Neuronal stem cell (in vitro differentiated cells): ENCODE results near the gene DMD.

Experiments
- DNase-seq: peaks from one replicate; pipeline ENCODE4 v3.0.0-alpha.2; 2013; ENCODE audit warnings: low spot score
- H2AFZ ChIP-seq: one replicate; pipeline ENCODE4 v1.6.1; 2013; ENCODE audit warnings: mild to moderate bottlenecking, low read length, inconsistent platforms
- H2AK5ac ChIP-seq: 2 replicates; pipeline ENCODE4 v1.6.1; 2013; ENCODE audit warnings: low read depth, mild to moderate bottlenecking, inconsistent platforms, low read length, moderate library complexity, mixed read lengths
- H2BK120ac ChIP-seq: 2 replicates; pipeline ENCODE4 v1.6.1; 2013; ENCODE audit warnings: low read depth, mild to moderate bottlenecking, inconsistent platforms, low read length, moderate library complexity, mixed read lengths
- H2BK12ac ChIP-seq: one replicate; pipeline ENCODE4 v1.6.1; 2013; ENCODE audit warnings: low read length, inconsistent platforms
- H2BK15ac ChIP-seq: 2 replicates; pipeline ENCODE4 v1.6.1; 2013; ENCODE audit warnings: mild to moderate bottlenecking, low read length, inconsistent platforms, mixed read lengths
- H2BK5ac ChIP-seq: one replicate; pipeline ENCODE4 v1.6.1; 2013; ENCODE audit warnings: inconsistent platforms, mild to moderate bottlenecking, low read length, moderate library complexity
- H3K14ac ChIP-seq: one replicate; pipeline ENCODE4 v1.6.1; 2013; ENCODE audit warnings: low read length, inconsistent platforms
- H3K18ac ChIP-seq: 2 replicates; pipeline ENCODE4 v1.6.1; 2013; ENCODE audit warnings: low read length, inconsistent platforms
- H3K23ac ChIP-seq: 2 replicates; pipeline ENCODE4 v1.6.1; 2013; ENCODE audit warnings: low read depth, mild to moderate bottlenecking, mixed read lengths, low read length, inconsistent platforms; ENCODE audit not compliant: poor library complexity
- H3K27ac ChIP-seq: replicated peaks from 3 replicates; pipeline ENCODE4 v1.5.1; 2013; ENCODE audit warnings: low read length, inconsistent platforms
- H3K27me3 ChIP-seq, 3 experiments: 2 replicates each; pipeline ENCODE4 v1.6.1; 2013; ENCODE audit warnings: low read length in 3 of 3, mild to moderate bottlenecking in 2 of 3, inconsistent platforms in 1 of 3, low read depth in 1 of 3, mixed read lengths in 1 of 3, moderate library complexity in 1 of 3; ENCODE audit not compliant: control insufficient read depth in 3 of 3, insufficient read depth in 3 of 3
- H3K36me3 ChIP-seq, 2 donors: replicated peaks in 1 of 2; 2 replicates each; pipeline ENCODE4 v1.6.1; 2013; ENCODE audit warnings: low read length in 2 of 2; ENCODE audit not compliant: control insufficient read depth in 2 of 2, insufficient read depth in 2 of 2
- H3K4ac ChIP-seq: 2 replicates; pipeline ENCODE4 v1.6.1; 2013; ENCODE audit warnings: inconsistent platforms, mild to moderate bottlenecking, low read length, moderate library complexity
- H3K4me1 ChIP-seq, 2 donors: 1 replicate in 1 of 2; 2 replicates in 1 of 2; pipeline ENCODE4 v1.6.1; 2013; ENCODE audit warnings: low read length in 2 of 2, low read depth in 1 of 2; ENCODE audit not compliant: control insufficient read depth in 2 of 2, insufficient read depth in 1 of 2
- H3K4me2 ChIP-seq: one replicate; pipeline ENCODE4 v1.6.1; 2013; ENCODE audit warnings: mild to moderate bottlenecking, low read length, inconsistent platforms; ENCODE audit not compliant: insufficient read depth, poor library complexity, severe bottlenecking
- H3K4me3 ChIP-seq, 2 donors: 2 replicates each; pipeline ENCODE4 v1.5.1; 2013; ENCODE audit warnings: low read length in 2 of 2, mild to moderate bottlenecking in 2 of 2, inconsistent platforms in 1 of 2, moderate library complexity in 1 of 2
- H3K79me1 ChIP-seq: one replicate; pipeline ENCODE4 v1.6.1; 2013; ENCODE audit warnings: low read depth, mild to moderate bottlenecking, inconsistent platforms, low read length, moderate library complexity
- H3K9ac ChIP-seq: one replicate; pipeline ENCODE4 v1.6.1; 2013; ENCODE audit warnings: mild to moderate bottlenecking, low read depth, low read length, inconsistent platforms; ENCODE audit not compliant: poor library complexity
- H3K9me3 ChIP-seq, 2 donors: replicated peaks in 1 of 2; 2 replicates each; pipeline versions ENCODE3 to v1.6.1; 2013; ENCODE audit warnings: low read length in 2 of 2, mild to moderate bottlenecking in 2 of 2, inconsistent platforms in 1 of 2, low read depth in 1 of 2, mixed read lengths in 1 of 2, moderate library complexity in 1 of 2; ENCODE audit not compliant: control insufficient read depth in 2 of 2, insufficient read depth in 1 of 2
- H4K8ac ChIP-seq: one replicate; pipeline ENCODE4 v1.6.1; 2013; ENCODE audit warnings: low read depth, mild to moderate bottlenecking, inconsistent platforms, low read length, moderate library complexity
- H4K91ac ChIP-seq: one replicate; pipeline ENCODE4 v1.6.1; 2013; ENCODE audit warnings: low read length, low read depth, mild to moderate bottlenecking, inconsistent platforms; ENCODE audit not compliant: poor library complexity
- WGBS, 2 donors: extraction: QIAGEN DNeasy Blood & Tissue Kit; methylation state at CpG; one replicate each; pipeline ENCODE4 v1.1.7; 2013; ENCODE audit warnings: missing lambda C conversion rate in 2 of 2, mixed read lengths in 1 of 2; ENCODE audit not compliant: insufficient read length in 2 of 2, insufficient replicate concordance in 1 of 2; ENCODE audit errors: extremely low coverage in 2 of 2; 5-methylcytosine and 5-hydroxymethylcytosine counted together

DMD gene

GRCh38 chrX:31298916-31299315 lies 1912.4 kb downstream of the DMD start:
- Histone ChIP-seq H3K9ac (no peak overlapping the region), H3K27me3 (no peaks in the 10 kb centered on the region), H3K4ac (no peak overlapping the region), H3K36me3 (no peaks in the 10 kb centered on the region), H3K4me2 (no peak overlapping the region), H3K9me3 (no peaks in the 10 kb centered on the region), H4K91ac (no peak overlapping the region), H3K23ac (no peak overlapping the region), H2BK15ac (no peak overlapping the region), H2BK12ac (no peak overlapping the region), H2BK120ac (no peak overlapping the region), H3K14ac (no peak overlapping the region), H4K8ac (no peak overlapping the region), H3K27ac (no peak overlapping the region), H3K79me1 (no peaks in the 10 kb centered on the region), H2AFZ (no peak overlapping the region), H2AK5ac (no peak overlapping the region), H3K4me3 (no peak overlapping the region), H3K4me1 (no peaks in the 10 kb centered on the region), H2BK5ac (no peak overlapping the region), H3K18ac (no peak overlapping the region)
- DNase-seq = no peak
- WGBS, 2 donors = no CpG with 5 or more reads among the region's 4 CpGs

- Histone ChIP-seq H2BK15ac (no peak overlapping the region), H3K27ac (no peak overlapping the region), H4K91ac (no peak overlapping the region), H3K4me3 (no peak overlapping the region), H3K4ac (no peak overlapping the region), H2AFZ (no peak overlapping the region), H2BK120ac (no peak overlapping the region), H3K4me1 (no peaks in the 10 kb centered on the region), H3K36me3 (no peaks in the 10 kb centered on the region), H3K23ac (no peak overlapping the region), H3K9me3 (no peaks in the 10 kb centered on the region), H2AK5ac (no peak overlapping the region), H2BK5ac (no peak overlapping the region), H3K4me2 (no peak overlapping the region), H3K27me3 (no peaks in the 10 kb centered on the region), H3K14ac (no peak overlapping the region), H3K18ac (no peak overlapping the region), H2BK12ac (no peak overlapping the region), H3K79me1 (no peaks in the 10 kb centered on the region), H4K8ac (no peak overlapping the region), H3K9ac (no peak overlapping the region)
- no peak for DNase-seq
Measured at GRCh38 chrX:31297881-31298280, 1913.5 kb downstream of the DMD start.

- no CpG with 5 or more reads among the region's 3 CpGs for WGBS, 2 donors
Measured at GRCh38 chrX:31294475-31294874, 1916.9 kb downstream of the DMD start.

GRCh38 chrX:31293409-31293808 lies 1917.9 kb downstream of the DMD start:
- no peak overlapping the region for H2BK12ac ChIP-seq
- H3K4me1 ChIP-seq = no peaks in the 10 kb centered on the region
- WGBS, 2 donors = no CpG with 5 or more reads among the region's 6 CpGs
- no peak overlapping the region for H4K91ac ChIP-seq
- no peak overlapping the region for H3K27ac ChIP-seq
- H3K27me3 ChIP-seq = no peaks in the 10 kb centered on the region
- no peak overlapping the region for H3K18ac ChIP-seq
- no peak overlapping the region for H3K14ac ChIP-seq
- H2BK120ac ChIP-seq = no peak overlapping the region
- no peak overlapping the region for H3K9ac ChIP-seq
- H2BK5ac ChIP-seq = no peak overlapping the region
- no peak overlapping the region for H2AK5ac ChIP-seq
- no peaks in the 10 kb centered on the region for H3K79me1 ChIP-seq
- no peak overlapping the region for H3K23ac ChIP-seq
- H3K4ac ChIP-seq = no peak overlapping the region
- H3K36me3 ChIP-seq = no peaks in the 10 kb centered on the region
- DNase-seq = no peak
- H3K4me2 ChIP-seq = no peak overlapping the region
- H4K8ac ChIP-seq = no peak overlapping the region
- H3K9me3 ChIP-seq = no peaks in the 10 kb centered on the region
- H2AFZ ChIP-seq = no peak overlapping the region
- H2BK15ac ChIP-seq = no peak overlapping the region
- no peak overlapping the region for H3K4me3 ChIP-seq

More at GRCh38 chrX:31294475-31294874, 1916.9 kb downstream of the DMD start:
- Histone ChIP-seq H3K27me3 (no peaks in the 10 kb centered on the region), H2AK5ac (no peak overlapping the region), H3K4ac (no peak overlapping the region), H2BK120ac (no peak overlapping the region), H2BK12ac (no peak overlapping the region), H3K14ac (no peak overlapping the region), H2AFZ (no peak overlapping the region), H4K8ac (no peak overlapping the region), H3K4me1 (no peaks in the 10 kb centered on the region), H3K9ac (no peak overlapping the region), H3K27ac (no peak overlapping the region), H3K23ac (no peak overlapping the region), H3K18ac (no peak overlapping the region), H3K4me2 (no peak overlapping the region), H4K91ac (no peak overlapping the region), H2BK15ac (no peak overlapping the region), H3K36me3 (no peaks in the 10 kb centered on the region), H3K79me1 (no peaks in the 10 kb centered on the region), H3K9me3 (no peaks in the 10 kb centered on the region), H2BK5ac (no peak overlapping the region), H3K4me3 (no peak overlapping the region)
- no peak for DNase-seq
